Right atrium auricular region (tissue), 2 donors: ENCODE data around the gene ANKRD40. TPM values are rescaled to one million over a fixed set of nuclear protein-coding genes. Genes with fewer than 3 reads are reported as not detected.

ENCODE experiments used
- DNase-seq: peaks from one replicate; pipeline ENCODE4 v3.0.0-alpha.2; 2019; ENCODE audit warnings: low spot score
- H3K27ac ChIP-seq, 2 donors: fragments of 200-600 bp; sonication (generic); 1 replicate in 1 of 2; 2 replicates in 1 of 2; pipeline ENCODE4 v1.5.1; 2016 to 2019
- H3K27me3 ChIP-seq, 2 donors: fragments of 200-600 bp; sonication (generic); one replicate each; pipeline versions ENCODE4 v1.5.1 to v1.6.0; 2017 to 2019
- H3K36me3 ChIP-seq: fragments of 200-600 bp; sonication (generic); one replicate; pipeline ENCODE4 v1.5.1; 2016
- H3K4me1 ChIP-seq, 2 donors: fragments of 200-600 bp; sonication (generic); one replicate each; pipeline versions ENCODE4 v1.5.1 to v1.6.0; 2017 to 2019
- H3K4me3 ChIP-seq, 2 donors: fragments of 200-600 bp; sonication (generic); 1 replicate in 1 of 2; 2 replicates in 1 of 2; pipeline ENCODE4 v1.5.1; 2017 to 2019; ENCODE audit warnings: mild to moderate bottlenecking in 1 of 2, moderate library complexity in 1 of 2
- H3K9me3 ChIP-seq, 2 donors: fragments of 200-600 bp; sonication (generic); one replicate each; pipeline ENCODE4 v1.5.1; 2019
- total RNA-seq, 2 donors: library from RNA; depleted of rRNA; stranded (reverse); fragments of >200 nt; gene quantifications; one replicate each; pipeline ENCODE4 v1.1.0, GENCODE V29; 2016
- TF ChIP-seq, protein P1 (sequence below), 2 donors: fragments of 200-600 bp; sonication (generic); IDR thresholded peaks; one replicate each; pipeline ENCODE4 v1.5.1; 2019; ENCODE audit warnings: antibody characterized with exemption in 2 of 2

Gene ANKRD40
- total RNA-seq, 2 donors from 2014 or later = 30.5 to 33.8 TPM

- DNase-seq = no peak
Measured at GRCh38 chr17:50677851-50678375, 29.8 kb downstream of the ANKRD40 start.

GRCh38 chr17:50676065-50676975 lies 31.4 kb downstream of the ANKRD40 start:
- H3K27ac ChIP-seq = no peak overlapping the region
- H3K9me3 ChIP-seq = no peaks in the 10 kb centered on the region
- TF ChIP-seq, protein P1, sequence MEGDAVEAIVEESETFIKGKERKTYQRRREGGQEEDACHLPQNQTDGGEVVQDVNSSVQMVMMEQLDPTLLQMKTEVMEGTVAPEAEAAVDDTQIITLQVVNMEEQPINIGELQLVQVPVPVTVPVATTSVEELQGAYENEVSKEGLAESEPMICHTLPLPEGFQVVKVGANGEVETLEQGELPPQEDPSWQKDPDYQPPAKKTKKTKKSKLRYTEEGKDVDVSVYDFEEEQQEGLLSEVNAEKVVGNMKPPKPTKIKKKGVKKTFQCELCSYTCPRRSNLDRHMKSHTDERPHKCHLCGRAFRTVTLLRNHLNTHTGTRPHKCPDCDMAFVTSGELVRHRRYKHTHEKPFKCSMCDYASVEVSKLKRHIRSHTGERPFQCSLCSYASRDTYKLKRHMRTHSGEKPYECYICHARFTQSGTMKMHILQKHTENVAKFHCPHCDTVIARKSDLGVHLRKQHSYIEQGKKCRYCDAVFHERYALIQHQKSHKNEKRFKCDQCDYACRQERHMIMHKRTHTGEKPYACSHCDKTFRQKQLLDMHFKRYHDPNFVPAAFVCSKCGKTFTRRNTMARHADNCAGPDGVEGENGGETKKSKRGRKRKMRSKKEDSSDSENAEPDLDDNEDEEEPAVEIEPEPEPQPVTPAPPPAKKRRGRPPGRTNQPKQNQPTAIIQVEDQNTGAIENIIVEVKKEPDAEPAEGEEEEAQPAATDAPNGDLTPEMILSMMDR (IDR thresholded peaks at IDR 0.05) = no peak
- no peak for DNase-seq
- H3K27me3 ChIP-seq = no peaks in the 10 kb centered on the region
- H3K36me3 ChIP-seq = no peaks in the 10 kb centered on the region
- peaks cover 0 to 4% of the 10 kb centered on the region in 2 donors for H3K4me1 ChIP-seq
- no peak overlapping the region for H3K4me3 ChIP-seq

More at GRCh38 chr17:50677851-50678375, 29.8 kb downstream of the ANKRD40 start:
- Histone ChIP-seq H3K4me3 (no peak overlapping the region), H3K27me3 (no peaks in the 10 kb centered on the region), H3K9me3 (no peaks in the 10 kb centered on the region), H3K36me3 (no peaks in the 10 kb centered on the region), H3K4me1 (peaks cover 0 to 8% of the 10 kb centered on the region in 2 donors), H3K27ac (no peak overlapping the region)
- TF ChIP-seq, protein P1 (IDR thresholded peaks at IDR 0.05) = no peak

DNA sequence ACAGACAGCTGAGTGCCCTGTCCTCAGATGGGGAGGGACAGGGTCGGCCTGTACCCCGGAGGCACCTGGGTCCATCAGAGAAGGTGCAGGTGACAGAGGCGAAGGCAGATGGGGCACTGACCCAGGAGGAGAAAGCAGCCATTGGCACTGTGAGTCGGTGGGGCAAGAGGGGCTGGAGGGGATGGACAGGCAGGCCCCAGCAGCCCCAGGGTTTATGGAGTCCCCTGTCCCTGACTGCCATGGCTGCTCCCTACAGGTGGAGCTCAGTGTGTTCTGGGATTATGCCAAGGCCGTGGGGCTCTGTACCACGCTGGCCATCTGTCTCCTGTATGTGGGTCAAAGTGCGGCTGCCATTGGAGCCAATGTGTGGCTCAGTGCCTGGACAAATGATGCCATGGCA lies 32.1 kb downstream of the ANKRD40 start:
- Histone ChIP-seq H3K4me3 (no peak overlapping the region), H3K9me3 (no peaks in the 10 kb centered on the region), H3K27me3 (no peaks in the 10 kb centered on the region), H3K27ac (no peak overlapping the region), H3K36me3 (no peaks in the 10 kb centered on the region), H3K4me1 (no peaks in the 10 kb centered on the region)
- TF ChIP-seq, protein P1 (IDR thresholded peaks at IDR 0.05) = no peak
- DNase-seq = no peak

- H3K9me3 ChIP-seq = no peaks in the 10 kb centered on the region
- DNase-seq = no peak
- no peaks in the 10 kb centered on the region for H3K27me3 ChIP-seq
- no peaks in the 10 kb centered on the region for H3K4me1 ChIP-seq
- H3K27ac ChIP-seq = no peak overlapping the region
- H3K4me3 ChIP-seq = no peak overlapping the region
- TF ChIP-seq, protein P1 (IDR thresholded peaks at IDR 0.05) = no peak
- no peaks in the 10 kb centered on the region for H3K36me3 ChIP-seq
Measured at GRCh38 chr17:50675190-50675589, 32.5 kb downstream of the ANKRD40 start.

- peak overlapping the region; percentile 48 to 67 for H3K27ac ChIP-seq
- DNase-seq = peak; percentile 70
- no peaks in the 10 kb centered on the region for H3K36me3 ChIP-seq
- no peak overlapping the region for H3K4me3 ChIP-seq
- H3K27me3 ChIP-seq = no peaks in the 10 kb centered on the region
- no peaks in the 10 kb centered on the region for H3K9me3 ChIP-seq
- TF ChIP-seq, protein P1 (IDR thresholded peaks at IDR 0.05) = no peak
- no peaks in the 10 kb centered on the region for H3K4me1 ChIP-seq
Measured at GRCh38 chr17:50672831-50673551, 34.7 kb downstream of the ANKRD40 start.
